ENCODE data around the gene NGEF. TPM values are rescaled to one million over a fixed set of nuclear protein-coding genes. Genes with fewer than 3 reads are reported as not detected.

The NGEF gene
- total and polyA plus RNA-seq, 2 donors from 2014 or later: 4.8 to 5.3 TPM

DNA sequence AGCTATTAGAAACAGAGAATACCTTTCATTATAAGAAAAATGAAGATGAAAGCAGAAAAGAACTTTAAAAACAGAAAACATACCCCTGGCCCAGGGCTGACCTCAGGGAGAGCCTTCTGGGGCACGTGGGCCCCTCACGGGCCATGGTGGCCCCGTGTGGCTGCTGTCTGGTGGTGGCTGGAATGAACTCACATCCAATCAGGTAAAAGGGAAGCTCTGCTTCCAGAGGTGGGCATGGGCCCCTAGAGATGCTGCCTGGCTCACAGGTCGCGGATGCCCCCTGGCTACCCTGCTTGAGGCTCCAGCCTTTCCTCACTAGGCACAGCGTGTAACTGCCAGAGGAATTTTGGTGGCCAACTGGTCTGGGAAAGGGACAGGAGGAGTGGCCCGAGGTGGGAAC, 126.4 kb downstream of the NGEF start:
- TF ChIP-seq, protein P1, sequence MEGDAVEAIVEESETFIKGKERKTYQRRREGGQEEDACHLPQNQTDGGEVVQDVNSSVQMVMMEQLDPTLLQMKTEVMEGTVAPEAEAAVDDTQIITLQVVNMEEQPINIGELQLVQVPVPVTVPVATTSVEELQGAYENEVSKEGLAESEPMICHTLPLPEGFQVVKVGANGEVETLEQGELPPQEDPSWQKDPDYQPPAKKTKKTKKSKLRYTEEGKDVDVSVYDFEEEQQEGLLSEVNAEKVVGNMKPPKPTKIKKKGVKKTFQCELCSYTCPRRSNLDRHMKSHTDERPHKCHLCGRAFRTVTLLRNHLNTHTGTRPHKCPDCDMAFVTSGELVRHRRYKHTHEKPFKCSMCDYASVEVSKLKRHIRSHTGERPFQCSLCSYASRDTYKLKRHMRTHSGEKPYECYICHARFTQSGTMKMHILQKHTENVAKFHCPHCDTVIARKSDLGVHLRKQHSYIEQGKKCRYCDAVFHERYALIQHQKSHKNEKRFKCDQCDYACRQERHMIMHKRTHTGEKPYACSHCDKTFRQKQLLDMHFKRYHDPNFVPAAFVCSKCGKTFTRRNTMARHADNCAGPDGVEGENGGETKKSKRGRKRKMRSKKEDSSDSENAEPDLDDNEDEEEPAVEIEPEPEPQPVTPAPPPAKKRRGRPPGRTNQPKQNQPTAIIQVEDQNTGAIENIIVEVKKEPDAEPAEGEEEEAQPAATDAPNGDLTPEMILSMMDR (IDR thresholded peaks at IDR 0.05; ENCODE audit: borderline replicate concordance, extremely low read depth, insufficient read depth): no peak
- FAIRE-seq (no peak), DNase-seq (no peak)
- Histone ChIP-seq H3K27ac (ENCODE audit: low read depth in 2 of 2, low read length in 2 of 2) (no peak overlapping the region), H3K9me3 (ENCODE audit: control insufficient read depth in 2 of 3, insufficient read depth in 1 of 3, low read length in 3 of 3) (no peaks in the 10 kb centered on the region), H3K36me3 (ENCODE audit: control insufficient read depth in 2 of 3, insufficient read depth in 3 of 3, low read length in 3 of 3) (peaks cover 0 to 6% (median 0%) of the 10 kb centered on the region in 3 donors), H3K4me3 (ENCODE audit: low read length in 3 of 3) (no peak overlapping the region), H3K27me3 (ENCODE audit: control insufficient read depth, insufficient read depth, low read length) (no peaks in the 10 kb centered on the region), H3K4me1 (ENCODE audit: control insufficient read depth in 2 of 3, insufficient read depth in 2 of 3, low read depth in 1 of 3, low read length in 3 of 3) (no peaks in the 10 kb centered on the region), H3K9ac (ENCODE audit: low read length in 3 of 3) (no peak overlapping the region)
- intact Hi-C loops (cut with DNase I): no loop called here

DNA sequence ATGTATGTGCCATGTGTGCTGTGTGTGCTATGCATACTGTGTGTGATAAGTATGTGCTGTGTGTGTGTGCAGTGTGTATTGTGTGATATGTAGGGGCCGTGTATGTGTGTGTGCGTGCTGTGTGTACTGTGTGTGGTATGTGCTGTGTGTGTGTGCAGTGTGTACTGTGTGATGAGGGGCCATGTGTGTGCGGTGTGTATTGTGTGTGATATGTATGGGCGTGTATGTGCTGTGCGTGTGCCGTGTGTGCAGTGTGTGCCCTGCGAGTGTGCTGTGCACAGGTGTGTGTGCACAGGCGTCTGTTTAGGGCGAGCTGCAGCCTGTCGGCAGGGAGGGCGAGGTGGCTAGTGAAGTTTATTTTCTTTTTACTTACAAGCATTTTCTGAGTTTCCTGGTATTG, 126.9 kb downstream of the NGEF start:
- H3K9ac ChIP-seq (ENCODE audit: low read length in 3 of 3): no peak overlapping the region
- no peaks in the 10 kb centered on the region for H3K9me3 ChIP-seq (ENCODE audit: control insufficient read depth in 2 of 3, insufficient read depth in 1 of 3, low read length in 3 of 3)
- FAIRE-seq (no peak), DNase-seq (no peak)
- H3K4me1 ChIP-seq (ENCODE audit: control insufficient read depth in 2 of 3, insufficient read depth in 2 of 3, low read depth in 1 of 3, low read length in 3 of 3): no peaks in the 10 kb centered on the region
- H3K27me3 ChIP-seq (ENCODE audit: control insufficient read depth, insufficient read depth, low read length): no peaks in the 10 kb centered on the region
- intact Hi-C loops (cut with DNase I): no loop called here
- TF ChIP-seq, protein P1 (IDR thresholded peaks at IDR 0.05; ENCODE audit: borderline replicate concordance, extremely low read depth, insufficient read depth): no peak
- H3K36me3 ChIP-seq (ENCODE audit: control insufficient read depth in 2 of 3, insufficient read depth in 3 of 3, low read length in 3 of 3): peaks cover 0 to 6% (median 0%) of the 10 kb centered on the region in 3 donors
- H3K4me3 ChIP-seq (ENCODE audit: low read length in 3 of 3): no peak overlapping the region
- H3K27ac ChIP-seq (ENCODE audit: low read depth in 2 of 2, low read length in 2 of 2): no peak overlapping the region

DNA sequence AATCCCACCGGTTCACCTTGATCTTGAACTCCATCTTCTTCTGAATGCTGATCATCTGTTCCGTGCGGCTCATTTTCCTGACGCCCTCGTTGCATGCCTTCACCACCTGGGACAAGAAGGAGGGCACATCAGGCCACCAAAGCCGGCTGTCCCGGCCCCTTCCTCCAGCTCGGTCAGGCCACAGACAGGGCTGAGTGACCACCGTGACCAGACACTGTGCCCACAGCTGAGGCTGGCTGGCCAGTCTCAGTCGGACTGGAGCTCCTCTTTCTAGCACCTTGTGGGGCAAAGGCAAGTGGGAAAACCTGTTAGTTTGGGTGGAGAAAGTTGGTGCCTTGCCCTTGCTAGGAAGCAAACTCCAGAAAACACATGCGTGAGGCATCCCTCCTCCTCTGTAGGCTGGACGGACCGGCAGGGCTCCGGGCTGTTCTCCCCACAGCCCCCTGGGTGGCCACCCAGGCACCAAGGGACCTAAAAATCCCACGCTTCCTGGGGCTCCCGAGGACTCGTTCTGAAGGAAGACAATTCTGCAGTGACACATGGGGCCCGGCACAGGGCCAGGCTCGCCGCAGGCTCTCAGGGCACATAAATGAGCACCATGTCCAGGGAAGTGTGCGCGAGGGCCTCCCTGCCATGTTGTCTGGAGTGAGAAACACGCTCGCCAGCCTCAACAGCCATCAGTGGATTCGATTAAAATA, 127.6 kb downstream of the NGEF start:
- DNase-seq (peak in 2 of 5 donors; percentile 25 to 62), FAIRE-seq (no peak)
- H3K27ac ChIP-seq (ENCODE audit: low read depth in 2 of 2, low read length in 2 of 2): no peak overlapping the region
- H3K4me3 ChIP-seq (ENCODE audit: low read length in 3 of 3): no peak overlapping the region
- intact Hi-C loops (cut with DNase I): no loop called here
- H3K27me3 ChIP-seq (ENCODE audit: control insufficient read depth, insufficient read depth, low read length): no peaks in the 10 kb centered on the region
- peaks cover 0 to 6% (median 0%) of the 10 kb centered on the region in 3 donors for H3K36me3 ChIP-seq (ENCODE audit: control insufficient read depth in 2 of 3, insufficient read depth in 3 of 3, low read length in 3 of 3)
- no peaks in the 10 kb centered on the region for H3K9me3 ChIP-seq (ENCODE audit: control insufficient read depth in 2 of 3, insufficient read depth in 1 of 3, low read length in 3 of 3)
- H3K4me1 ChIP-seq (ENCODE audit: control insufficient read depth in 2 of 3, insufficient read depth in 2 of 3, low read depth in 1 of 3, low read length in 3 of 3): no peaks in the 10 kb centered on the region
- no peak overlapping the region for H3K9ac ChIP-seq (ENCODE audit: low read length in 3 of 3)
- TF ChIP-seq, protein P1 (IDR thresholded peaks at IDR 0.05; ENCODE audit: borderline replicate concordance, extremely low read depth, insufficient read depth): no peak
